Naive thymus-derived CD4-positive, alpha-beta T cell (primary cell): ENCODE measurements around the gene SMG9. TPM values are rescaled to one million over a fixed set of nuclear protein-coding genes. Genes with fewer than 3 reads are reported as not detected.

Experiments used
- polyA plus RNA-seq, 2 donors: library from polyadenylated mRNA; unstranded; fragments of 300-500 nt; fragmentation: Illumina TruSeq; gene quantifications; one replicate each; pipeline ENCODE4 v1.2.3, GENCODE V29; 2021
- total RNA-seq, 6 experiments: library from RNA in 5 of 6; stranded (reverse) in 5 of 6; gene quantifications; 1 replicate in 5 of 6; 2 replicates in 1 of 6; pipeline ENCODE4 v1.2.3 and lab custom pipeline; 2021 to 2026

The SMG9 gene
- total and polyA plus RNA-seq, 7 experiments from 2014 or later = 7.9 to 75.9 (median 50.5) TPM

Other genes with a start within 250 kb of the SMG9 start
- 10 to 100 TPM; 20.3 to 58.6 (median 23.9) TPM for gene ETHE1, start 227.8 kb downstream of the SMG9 start, total RNA-seq
- gene ETHE1, start 227.8 kb downstream of the SMG9 start, polyA plus RNA-seq = 10 to 100 TPM; 58.0 to 59.3 TPM
- 10 to 100 TPM in 2 of 5 experiments, 1 to 10 TPM in 3; 4.5 to 10.7 (median 5.6) TPM for gene ZNF575, start 221.8 kb downstream of the SMG9 start, total RNA-seq
- gene ZNF575, start 221.8 kb downstream of the SMG9 start, polyA plus RNA-seq = 1 to 10 TPM; 2.7 to 3.5 TPM
- 10 to 100 TPM; 32.0 to 36.1 (median 35.4) TPM for gene XRCC1, start 179.4 kb downstream of the SMG9 start, total RNA-seq
- 10 to 100 TPM; 27.2 to 34.8 TPM for gene XRCC1, start 179.4 kb downstream of the SMG9 start, polyA plus RNA-seq
- 1 to 10 TPM in 2 of 5 experiments, under 1 TPM in 3; 0.27 to 5.8 (median 0.59) TPM for gene PINLYP, start 179.2 kb downstream of the SMG9 start, total RNA-seq
- gene PINLYP, start 179.2 kb downstream of the SMG9 start, polyA plus RNA-seq = under 1 TPM in 1 of 2 donors, not detected in 1; 0.49 TPM
- 10 to 100 TPM; 13.5 to 43.8 (median 18.9) TPM for gene IRGQ, start 158.8 kb downstream of the SMG9 start, total RNA-seq
- gene IRGQ, start 158.8 kb downstream of the SMG9 start, polyA plus RNA-seq = 1 to 10 TPM in 1 of 2 donors, under 1 TPM in 1; 0.32 to 1.1 TPM
- 10 to 100 TPM in 4 of 5 experiments, 1 to 10 TPM in 1; 9.4 to 20.6 (median 19.5) TPM for gene ZNF576, start 158.4 kb downstream of the SMG9 start, total RNA-seq
- 10 to 100 TPM in 1 of 2 donors, 1 to 10 TPM in 1; 8.6 to 15.7 TPM for gene ZNF576, start 158.4 kb downstream of the SMG9 start, polyA plus RNA-seq
- 1 to 10 TPM in 3 of 5 experiments, under 1 TPM in 2; 0.56 to 1.7 (median 1.1) TPM for gene SRRM5, start 142.9 kb downstream of the SMG9 start, total RNA-seq
- gene SRRM5, start 142.9 kb downstream of the SMG9 start, polyA plus RNA-seq = 1 to 10 TPM in 1 of 2 donors, under 1 TPM in 1; 0.97 to 1.3 TPM
- 10 to 100 TPM; 21.7 to 29.1 (median 25.9) TPM for gene ZNF428, start 135.3 kb downstream of the SMG9 start, total RNA-seq
- gene ZNF428, start 135.3 kb downstream of the SMG9 start, polyA plus RNA-seq = 10 to 100 TPM; 13.1 to 16.1 TPM
- gene CADM4, start 115.1 kb downstream of the SMG9 start, total RNA-seq = under 1 TPM; 0.35 to 0.97 (median 0.51) TPM
- gene CADM4, start 115.1 kb downstream of the SMG9 start, polyA plus RNA-seq = 1 to 10 TPM in 1 of 2 donors, under 1 TPM in 1; 0.34 to 2.0 TPM
- 100 to 1,000 TPM in 1 of 5 experiments, 10 to 100 TPM in 2, 1 to 10 TPM in 2; 3.2 to 358 (median 14.4) TPM for gene PLAUR, start 84.8 kb downstream of the SMG9 start, total RNA-seq
- 1 to 10 TPM in 1 of 2 donors, under 1 TPM in 1; 0.77 to 3.2 TPM for gene PLAUR, start 84.8 kb downstream of the SMG9 start, polyA plus RNA-seq
- gene IRGC, start 38.9 kb downstream of the SMG9 start, total RNA-seq = not detected
- gene IRGC, start 38.9 kb downstream of the SMG9 start, polyA plus RNA-seq = not detected
- 10 to 100 TPM; 12.8 to 53.4 (median 18.8) TPM for gene KCNN4, start 26.0 kb upstream of the SMG9 start, total RNA-seq
- 10 to 100 TPM in 1 of 2 donors, 1 to 10 TPM in 1; 8.1 to 16.0 TPM for gene KCNN4, start 26.0 kb upstream of the SMG9 start, polyA plus RNA-seq
- under 1 TPM in 4 of 5 experiments, not detected in 1; 0.19 to 0.89 (median 0.61) TPM for gene LYPD5, start 47.5 kb upstream of the SMG9 start, total RNA-seq
- gene LYPD5, start 47.5 kb upstream of the SMG9 start, polyA plus RNA-seq = under 1 TPM; 0.28 to 0.34 TPM
- gene ZNF283, start 72.4 kb upstream of the SMG9 start, total RNA-seq = 10 to 100 TPM in 2 of 5 experiments, 1 to 10 TPM in 3; 4.3 to 24.4 (median 7.7) TPM
- 1 to 10 TPM; 2.2 to 3.7 TPM for gene ZNF283, start 72.4 kb upstream of the SMG9 start, polyA plus RNA-seq
- 1 to 10 TPM in 4 of 5 experiments, under 1 TPM in 1; 0.47 to 4.7 (median 1.9) TPM for gene ZNF404, start 129.0 kb upstream of the SMG9 start, total RNA-seq
- 1 to 10 TPM; 2.1 to 3.9 TPM for gene ZNF404, start 129.0 kb upstream of the SMG9 start, polyA plus RNA-seq
- 10 to 100 TPM in 4 of 5 experiments, 1 to 10 TPM in 1; 8.4 to 28.5 (median 15.3) TPM for gene ZNF45, start 180.3 kb upstream of the SMG9 start, total RNA-seq
- gene ZNF45, start 180.3 kb upstream of the SMG9 start, polyA plus RNA-seq = 10 to 100 TPM; 15.6 to 19.0 TPM
- 1 to 10 TPM in 3 of 5 experiments, under 1 TPM in 2; 0.69 to 2.0 (median 1.7) TPM for gene ZNF221, start 196.3 kb upstream of the SMG9 start, total RNA-seq
- 1 to 10 TPM in 1 of 2 donors, under 1 TPM in 1; 0.65 to 1.0 TPM for gene ZNF221, start 196.3 kb upstream of the SMG9 start, polyA plus RNA-seq
- gene ZNF155, start 229.2 kb upstream of the SMG9 start, total RNA-seq = 10 to 100 TPM in 2 of 5 experiments, 1 to 10 TPM in 3; 5.2 to 13.3 (median 9.1) TPM
- 1 to 10 TPM in 1 of 2 donors, under 1 TPM in 1; 0.99 to 2.8 TPM for gene ZNF155, start 229.2 kb upstream of the SMG9 start, polyA plus RNA-seq
- 10 to 100 TPM in 2 of 5 experiments, 1 to 10 TPM in 3; 2.7 to 18.1 (median 6.7) TPM for gene ZNF230, start 248.0 kb upstream of the SMG9 start, total RNA-seq
- gene ZNF230, start 248.0 kb upstream of the SMG9 start, polyA plus RNA-seq = 1 to 10 TPM; 2.4 to 4.6 TPM